Right lung (tissue), 10 donors: ENCODE data around the gene SLC12A5. TPM values are rescaled to one million over a fixed set of nuclear protein-coding genes. Genes with fewer than 3 reads are reported as not detected.
A peak's percentile ranks its signal among the peaks of the same experiment; 100 is the strongest.
"Not testable (repeated sequence)": the region's sequence is repeated elsewhere in the genome, so short reads cannot be mapped to it uniquely, and the experiment has no call there.

Source experiments
- DNase-seq, 2 donors: peaks; one replicate each; pipeline ENCODE4 v3.0.0-alpha.2; 2013
- long read RNA-seq, 8 donors: transcript quantifications; one replicate each; lab custom pipeline, GENCODE V29; 2026
- polyA plus RNA-seq, 5 donors: library from polyadenylated mRNA; unstranded; fragments of 120-200 nt; gene quantifications; one replicate each; pipeline versions ENCODE4 v1.2.1 to v1.2.3, GENCODE V29; 2013; ENCODE audit warnings: inconsistent platforms in 1 of 5, low replicate concordance in 1 of 5; ENCODE audit not compliant: insufficient read length in 5 of 5, insufficient read depth in 1 of 5

The SLC12A5 gene
- 1 to 10 TPM; 1.1 to 2.3 (median 1.7) TPM for polyA plus RNA-seq
- long read RNA-seq, donor 1, partial matches to known transcripts: 0 of 5 reads
- long read RNA-seq, donor 1, other reads (novel, unspliced or antisense): 0 of 5 reads
- long read RNA-seq, donor 2, partial matches to known transcripts: 0 of 2 reads
- long read RNA-seq, donor 2, other reads (novel, unspliced or antisense): 0 of 2 reads
- long read RNA-seq, donor 3: 0 reads
- long read RNA-seq, donor 4: 0 reads
- long read RNA-seq, donor 5: 0 reads
- long read RNA-seq, donor 6, partial matches to known transcripts: 0 of 3 reads
- long read RNA-seq, donor 6, other reads (novel, unspliced or antisense): 0 of 3 reads
- long read RNA-seq, donor 7: 0 reads
- long read RNA-seq, donor 8, partial matches to known transcripts: 0 of 2 reads
- long read RNA-seq, donor 8, other reads (novel, unspliced or antisense): 0 of 2 reads

- no peak for DNase-seq
Observed at GRCh38 chr20:46028772-46029371, at the start of gene SLC12A5. TSS of gene SLC12A5 (plus strand) at chr20:46029215. CDS start at chr20:46029345, 130 bp downstream.

GRCh38 chr20:45981261-45981660 is 47.8 kb upstream of the SLC12A5 start:
- no peak for DNase-seq

GRCh38 chr20:45983279-45983743 is 45.7 kb upstream of the SLC12A5 start:
- DNase-seq: no peak

GRCh38 chr20:45985573-45985972 is 43.4 kb upstream of the SLC12A5 start:
- DNase-seq: no peak

- DNase-seq: peak in 1 of 2 donors; percentile 14
Observed at GRCh38 chr20:45987108-45987780, 41.8 kb upstream of the SLC12A5 start.

- DNase-seq: not testable (repeated sequence)
Observed at GRCh38 chr20:45988830-45989229, 40.2 kb upstream of the SLC12A5 start.

GRCh38 chr20:45991616-45992015 is 37.4 kb upstream of the SLC12A5 start:
- DNase-seq: no peak

- DNase-seq: no peak
Observed at GRCh38 chr20:45993197-45993951, 35.6 kb upstream of the SLC12A5 start.

- DNase-seq: no peak
Observed at GRCh38 chr20:45994761-45995493, 34.1 kb upstream of the SLC12A5 start.

- not testable (repeated sequence) for DNase-seq
Observed at GRCh38 chr20:45995495-45996097, 33.4 kb upstream of the SLC12A5 start.

- no peak for DNase-seq
Observed at GRCh38 chr20:45997187-45997586, 31.8 kb upstream of the SLC12A5 start.

- no peak for DNase-seq
Observed at GRCh38 chr20:45998337-45998736, 30.7 kb upstream of the SLC12A5 start.

GRCh38 chr20:45998761-45999160 is 30.3 kb upstream of the SLC12A5 start:
- no peak for DNase-seq

- DNase-seq: no peak
Observed at GRCh38 chr20:45999557-46000261, 29.3 kb upstream of the SLC12A5 start.

- DNase-seq: no peak
Observed at GRCh38 chr20:46000262-46000996, 28.6 kb upstream of the SLC12A5 start.

- no peak for DNase-seq
Observed at GRCh38 chr20:46001498-46001897, 27.5 kb upstream of the SLC12A5 start.

- DNase-seq: no peak
Observed at GRCh38 chr20:46002008-46002407, 27.0 kb upstream of the SLC12A5 start.

GRCh38 chr20:46004187-46004586 is 24.8 kb upstream of the SLC12A5 start:
- no peak for DNase-seq

- DNase-seq: no peak
Observed at GRCh38 chr20:46004889-46005473, 24.0 kb upstream of the SLC12A5 start.
